Caco-2 (cell line): ENCODE measurements around the gene CRTAC1. TPM values are rescaled to one million over a fixed set of nuclear protein-coding genes. Genes with fewer than 3 reads are reported as not detected.

Experiments used
- BruUV-seq: library from RNA; stranded (reverse); fragments of 400-500 nt; replicated peaks from 2 replicates; lab custom pipeline; 2021; lab: Mats Ljungman, UMichigan
- CTCF ChIA-PET: fragments of 300-600 bp; sonication (Branson Sonifier 250); formaldehyde crosslinking; loops from one replicate; lab custom pipeline; 2022; ENCODE audit warnings: antibody characterized with exemption; lab: Charles Lee
- POLR2A ChIA-PET: fragments of 300-600 bp; sonication (Branson Sonifier 250); formaldehyde crosslinking; loops from one replicate; lab custom pipeline; 2022; ENCODE audit warnings: antibody characterized with exemption; lab: Charles Lee
- DNase-seq, 2 experiments: peaks; one replicate each; pipeline versions ENCODE4 v3.0.0 to v3.0.0-alpha.2; 2020 to 2022
- H3K27me3 ChIP-seq: replicated peaks from 2 replicates; pipeline ENCODE4 v1.6.0; 2011; ENCODE audit warnings: low read length; ENCODE audit not compliant: control insufficient read depth, insufficient read depth
- H3K36me3 ChIP-seq: 2 replicates; pipeline ENCODE4 v1.5.1; 2011; ENCODE audit warnings: low read length; ENCODE audit not compliant: control insufficient read depth, insufficient read depth
- H3K4me1 ChIP-seq: fragments of 250-450 bp; sonication (Bioruptor Pico); 2 replicates; pipeline ENCODE4 v1.5.1; 2020; ENCODE audit warnings: mild to moderate bottlenecking
- H3K4me3 ChIP-seq: 2 replicates; pipeline ENCODE4 v1.5.1; 2011; ENCODE audit warnings: low read depth, mild to moderate bottlenecking, control low read depth, low read length
- H3K9me3 ChIP-seq: fragments of 250-450 bp; sonication (Bioruptor Pico); 2 replicates; pipeline ENCODE4 v1.5.1; 2020; ENCODE audit warnings: mild to moderate bottlenecking, moderate library complexity
- H3K27ac Mint-ChIP-seq: one replicate; pipeline ENCODE4 v1.8.0; 2022; ENCODE audit warnings: mixed read lengths; ENCODE audit not compliant: unreplicated experiment
- H3K27me3 Mint-ChIP-seq: one replicate; pipeline ENCODE4 v1.8.0; 2022; ENCODE audit warnings: mixed read lengths; ENCODE audit not compliant: insufficient read depth, unreplicated experiment
- H3K36me3 Mint-ChIP-seq: one replicate; pipeline ENCODE4 v1.8.0; 2022; ENCODE audit warnings: mild to moderate bottlenecking, mixed read lengths; ENCODE audit not compliant: insufficient read depth, unreplicated experiment
- H3K4me1 Mint-ChIP-seq: one replicate; pipeline ENCODE4 v1.8.0; 2022; ENCODE audit warnings: low read depth, mixed read lengths; ENCODE audit not compliant: unreplicated experiment
- H3K4me3 Mint-ChIP-seq: one replicate; pipeline ENCODE4 v1.8.0; 2022; ENCODE audit warnings: mild to moderate bottlenecking, moderate library complexity, mixed read lengths; ENCODE audit not compliant: unreplicated experiment
- H3K9me3 Mint-ChIP-seq: one replicate; pipeline ENCODE4 v1.8.0; 2022; ENCODE audit warnings: mixed read lengths; ENCODE audit not compliant: unreplicated experiment
- intact Hi-C: fragments of 100-400 bp; cut with micrococcal nuclease; formaldehyde crosslinking; loops from one replicate; pipeline ENCODE4 v1.10.0; 2022; ENCODE audit not compliant: unreplicated experiment
- total RNA-seq: library from RNA; stranded (reverse); gene quantifications from 2 replicates; pipeline ENCODE4 v1.2.3, GENCODE V29; 2022
- TF ChIP-seq, protein P1 (sequence below), 2 experiments: fragments of 200-600 bp in 1 of 2; IDR thresholded peaks; 1 replicate in 1 of 2; 2 replicates in 1 of 2; pipeline versions ENCODE4 v1.5.1 to v1.8.0; 2011 to 2022; ENCODE audit warnings: antibody characterized with exemption in 1 of 2, control low read depth in 1 of 2, inconsistent platforms in 1 of 2, low read depth in 1 of 2, low read length in 1 of 2, mild to moderate bottlenecking in 1 of 2, moderate library complexity in 1 of 2; ENCODE audit not compliant: insufficient read depth in 1 of 2, severe bottlenecking in 1 of 2, unreplicated experiment in 1 of 2

Gene CRTAC1
- total RNA-seq, 1 experiment from 2014 or later: not detected

DNA sequence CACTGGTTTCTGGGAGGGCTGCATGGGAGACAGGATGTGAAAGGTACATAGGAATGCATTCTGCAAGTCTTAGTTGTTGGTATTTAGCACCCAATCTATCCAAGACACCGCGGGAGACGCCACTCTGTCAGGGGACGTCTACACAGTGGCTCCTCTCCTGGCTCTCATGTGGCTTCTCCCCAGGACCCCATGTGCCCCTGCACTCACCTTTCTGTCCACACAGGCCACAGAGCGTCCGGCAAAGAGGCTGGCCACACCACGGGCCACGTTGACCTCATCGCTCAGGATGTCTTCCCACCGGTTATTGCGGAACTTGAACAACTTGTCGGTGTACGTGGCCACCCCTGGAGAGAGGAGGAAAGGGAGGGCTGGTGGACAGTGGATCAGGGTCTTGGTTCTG lies 107.4 kb downstream of the CRTAC1 start:
- Mint-ChIP-seq H3K9me3 (no peaks in the 10 kb centered on the region), H3K4me3 (no peak overlapping the region), H3K4me1 (peaks cover 7% of the 10 kb centered on the region), H3K27me3 (peaks cover 30% of the 10 kb centered on the region), H3K27ac (no peak overlapping the region), H3K36me3 (no peaks in the 10 kb centered on the region)
- H3K36me3 ChIP-seq: no peaks in the 10 kb centered on the region
- H3K27me3 ChIP-seq: peaks cover 1% of the 10 kb centered on the region; the same call in 1 of the 2 replicates
- intact Hi-C loops: no loop called here
- TF ChIP-seq, protein P1, sequence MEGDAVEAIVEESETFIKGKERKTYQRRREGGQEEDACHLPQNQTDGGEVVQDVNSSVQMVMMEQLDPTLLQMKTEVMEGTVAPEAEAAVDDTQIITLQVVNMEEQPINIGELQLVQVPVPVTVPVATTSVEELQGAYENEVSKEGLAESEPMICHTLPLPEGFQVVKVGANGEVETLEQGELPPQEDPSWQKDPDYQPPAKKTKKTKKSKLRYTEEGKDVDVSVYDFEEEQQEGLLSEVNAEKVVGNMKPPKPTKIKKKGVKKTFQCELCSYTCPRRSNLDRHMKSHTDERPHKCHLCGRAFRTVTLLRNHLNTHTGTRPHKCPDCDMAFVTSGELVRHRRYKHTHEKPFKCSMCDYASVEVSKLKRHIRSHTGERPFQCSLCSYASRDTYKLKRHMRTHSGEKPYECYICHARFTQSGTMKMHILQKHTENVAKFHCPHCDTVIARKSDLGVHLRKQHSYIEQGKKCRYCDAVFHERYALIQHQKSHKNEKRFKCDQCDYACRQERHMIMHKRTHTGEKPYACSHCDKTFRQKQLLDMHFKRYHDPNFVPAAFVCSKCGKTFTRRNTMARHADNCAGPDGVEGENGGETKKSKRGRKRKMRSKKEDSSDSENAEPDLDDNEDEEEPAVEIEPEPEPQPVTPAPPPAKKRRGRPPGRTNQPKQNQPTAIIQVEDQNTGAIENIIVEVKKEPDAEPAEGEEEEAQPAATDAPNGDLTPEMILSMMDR (IDR thresholded peaks at IDR 0.05; ENCODE audit: insufficient read depth in 1 of 2, low read depth in 1 of 2, low read length in 1 of 2, severe bottlenecking in 1 of 2, unreplicated experiment in 1 of 2): no peak
- no peak for DNase-seq
- no peaks in the 10 kb centered on the region for H3K9me3 ChIP-seq
- no peak overlapping the region for H3K4me3 ChIP-seq
- CTCF ChIA-PET: interaction anchor here (0.6 kb wide), 1 partner anchor 19 kb away, joined by 3 read pairs; no protein-coding TSS in a partner anchor
- POLR2A ChIA-PET: no interaction called here
- H3K4me1 ChIP-seq: no peaks in the 10 kb centered on the region
- no TSS peak for BruUV-seq

DNA sequence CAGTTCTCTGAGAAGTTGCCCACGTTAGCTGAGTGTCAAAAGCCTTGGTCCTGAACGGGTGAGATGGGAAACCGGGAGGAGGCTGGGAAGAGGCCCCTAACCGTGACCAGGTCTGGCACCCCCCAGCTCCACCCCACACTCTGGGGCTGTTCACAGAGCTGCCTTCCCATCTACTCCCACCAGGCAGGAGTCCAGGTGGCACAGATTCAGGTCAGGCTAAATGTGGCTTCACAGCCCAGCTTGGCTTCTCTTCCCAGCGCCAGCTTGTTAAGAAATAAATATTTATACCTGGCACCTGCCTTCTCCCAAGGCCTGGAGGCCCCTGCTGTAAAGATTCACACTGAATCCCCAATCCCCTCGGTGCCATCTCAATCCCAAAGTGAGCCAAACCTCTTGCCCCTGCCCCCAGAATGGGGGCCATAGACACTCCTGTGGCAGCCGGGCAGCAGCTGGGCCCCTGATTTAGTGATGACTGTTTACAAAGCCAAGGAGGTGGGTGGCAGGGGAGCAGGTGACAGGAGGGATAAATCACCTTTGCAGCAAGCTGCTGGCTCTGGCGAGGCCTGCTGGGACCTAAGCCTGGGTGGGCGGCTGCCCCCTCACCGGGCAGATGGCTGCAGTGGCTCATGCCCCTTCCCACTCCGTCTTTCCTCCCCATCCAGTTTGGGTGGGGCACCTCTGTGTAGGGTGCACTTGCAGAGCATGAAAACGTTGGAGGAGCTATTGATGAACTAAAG lies 108.2 kb downstream of the CRTAC1 start:
- no peaks in the 10 kb centered on the region for H3K4me1 ChIP-seq
- no peak overlapping the region for H3K27ac Mint-ChIP-seq
- no peak overlapping the region for H3K4me3 Mint-ChIP-seq
- H3K27me3 ChIP-seq: peaks cover 1% of the 10 kb centered on the region; the same call in 1 of the 2 replicates
- no peak for DNase-seq
- H3K4me3 ChIP-seq: no peak overlapping the region
- ChIA-PET CTCF (no interaction called here), POLR2A (no interaction called here)
- H3K9me3 Mint-ChIP-seq: no peaks in the 10 kb centered on the region
- no peaks in the 10 kb centered on the region for H3K36me3 Mint-ChIP-seq
- no peaks in the 10 kb centered on the region for H3K9me3 ChIP-seq
- H3K27me3 Mint-ChIP-seq: peaks cover 29% of the 10 kb centered on the region
- TF ChIP-seq, protein P1 (IDR thresholded peaks at IDR 0.05; ENCODE audit: insufficient read depth in 1 of 2, low read depth in 1 of 2, low read length in 1 of 2, severe bottlenecking in 1 of 2, unreplicated experiment in 1 of 2): no peak
- BruUV-seq: no TSS peak
- H3K4me1 Mint-ChIP-seq: peaks cover 7% of the 10 kb centered on the region
- intact Hi-C loops: no loop called here
- H3K36me3 ChIP-seq: no peaks in the 10 kb centered on the region

DNA sequence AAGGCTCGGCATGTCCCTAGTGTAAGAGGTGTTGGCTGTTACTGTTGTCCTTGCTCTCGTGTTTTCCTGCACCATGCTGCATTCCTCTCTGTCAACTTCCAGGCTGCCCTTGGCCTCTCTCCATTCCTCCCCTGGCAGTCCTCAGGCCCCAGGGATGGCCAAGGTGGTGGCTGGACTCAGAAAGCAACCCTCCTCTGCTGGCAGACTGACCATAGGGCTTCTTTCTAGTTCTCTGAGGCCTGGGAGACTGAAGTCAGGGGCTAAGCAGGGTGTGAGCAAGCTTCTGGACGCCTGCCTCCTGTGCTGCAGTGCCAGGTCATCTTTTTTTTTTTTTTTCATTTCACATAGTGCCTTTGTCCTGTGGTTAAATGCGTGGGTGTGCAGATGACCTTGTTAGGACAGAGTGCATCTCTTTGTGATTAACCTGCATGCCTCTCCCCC lies 108.8 kb downstream of the CRTAC1 start:
- Histone ChIP-seq H3K4me3 (no peak overlapping the region), H3K27me3 (peaks cover 1% of the 10 kb centered on the region), H3K4me1 (no peaks in the 10 kb centered on the region), H3K9me3 (no peaks in the 10 kb centered on the region), H3K36me3 (no peaks in the 10 kb centered on the region)
- TF ChIP-seq, protein P1 (IDR thresholded peaks at IDR 0.05; ENCODE audit: insufficient read depth in 1 of 2, low read depth in 1 of 2, low read length in 1 of 2, severe bottlenecking in 1 of 2, unreplicated experiment in 1 of 2): no peak
- no TSS peak for BruUV-seq
- Mint-ChIP-seq H3K27me3 (peaks cover 29% of the 10 kb centered on the region), H3K36me3 (no peaks in the 10 kb centered on the region), H3K9me3 (no peaks in the 10 kb centered on the region), H3K27ac (no peak overlapping the region), H3K4me3 (no peak overlapping the region), H3K4me1 (peaks cover 7% of the 10 kb centered on the region)
- DNase-seq: no peak
- intact Hi-C loops: no loop called here
- POLR2A ChIA-PET: no interaction called here
- CTCF ChIA-PET: interaction anchor here (0.6 kb wide), 1 partner anchor 363 kb away, joined by 5 read pairs; no protein-coding TSS in a partner anchor
